ENCODE results near the gene CLCN6.

CLCN6 gene

DNA sequence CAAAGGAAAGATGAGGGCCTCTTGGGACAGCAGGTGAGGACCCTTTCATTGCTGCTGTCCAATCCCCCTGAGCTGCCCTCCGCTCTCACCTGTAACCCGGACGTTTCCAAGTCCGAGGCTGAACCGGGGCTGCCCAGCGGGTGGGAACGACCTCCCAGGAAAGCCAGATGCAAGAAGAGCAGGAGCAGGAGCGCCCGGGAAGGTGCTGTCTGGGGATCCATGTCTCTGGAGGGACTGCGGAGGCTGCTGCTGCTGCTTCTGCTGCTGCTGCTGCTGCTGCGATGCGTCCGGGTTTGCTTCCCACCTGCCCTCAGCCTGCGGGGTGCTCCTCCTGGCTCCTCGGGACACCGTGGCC, 52.6 kb downstream of the CLCN6 start, which contains the start of gene NPPB:
Gene NPPB (minus strand): TSS at position 333 of the 355 bp plus-strand sequence. CDS start 112 bp downstream, at position 221.
- no peaks in the 10 kb centered on the region for H3K4me1 Mint-ChIP-seq
- H3K4me3 Mint-ChIP-seq, result no peak within 1 kb of the TSS
- peaks cover 2% of the 10 kb centered on the region for H3K9me3 Mint-ChIP-seq
- H3K27me3 Mint-ChIP-seq (ENCODE audit: low read depth), result peaks cover 75% of the 10 kb centered on the region
- TF ChIP-seq, protein P1, sequence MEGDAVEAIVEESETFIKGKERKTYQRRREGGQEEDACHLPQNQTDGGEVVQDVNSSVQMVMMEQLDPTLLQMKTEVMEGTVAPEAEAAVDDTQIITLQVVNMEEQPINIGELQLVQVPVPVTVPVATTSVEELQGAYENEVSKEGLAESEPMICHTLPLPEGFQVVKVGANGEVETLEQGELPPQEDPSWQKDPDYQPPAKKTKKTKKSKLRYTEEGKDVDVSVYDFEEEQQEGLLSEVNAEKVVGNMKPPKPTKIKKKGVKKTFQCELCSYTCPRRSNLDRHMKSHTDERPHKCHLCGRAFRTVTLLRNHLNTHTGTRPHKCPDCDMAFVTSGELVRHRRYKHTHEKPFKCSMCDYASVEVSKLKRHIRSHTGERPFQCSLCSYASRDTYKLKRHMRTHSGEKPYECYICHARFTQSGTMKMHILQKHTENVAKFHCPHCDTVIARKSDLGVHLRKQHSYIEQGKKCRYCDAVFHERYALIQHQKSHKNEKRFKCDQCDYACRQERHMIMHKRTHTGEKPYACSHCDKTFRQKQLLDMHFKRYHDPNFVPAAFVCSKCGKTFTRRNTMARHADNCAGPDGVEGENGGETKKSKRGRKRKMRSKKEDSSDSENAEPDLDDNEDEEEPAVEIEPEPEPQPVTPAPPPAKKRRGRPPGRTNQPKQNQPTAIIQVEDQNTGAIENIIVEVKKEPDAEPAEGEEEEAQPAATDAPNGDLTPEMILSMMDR (IDR thresholded peaks at IDR 0.05; ENCODE audit: unreplicated experiment in 3 of 3), result no peak
- H3K27ac Mint-ChIP-seq, result no peak within 1 kb of the TSS
- no peaks in the 10 kb centered on the region for H3K36me3 Mint-ChIP-seq (ENCODE audit: low read depth)

DNA sequence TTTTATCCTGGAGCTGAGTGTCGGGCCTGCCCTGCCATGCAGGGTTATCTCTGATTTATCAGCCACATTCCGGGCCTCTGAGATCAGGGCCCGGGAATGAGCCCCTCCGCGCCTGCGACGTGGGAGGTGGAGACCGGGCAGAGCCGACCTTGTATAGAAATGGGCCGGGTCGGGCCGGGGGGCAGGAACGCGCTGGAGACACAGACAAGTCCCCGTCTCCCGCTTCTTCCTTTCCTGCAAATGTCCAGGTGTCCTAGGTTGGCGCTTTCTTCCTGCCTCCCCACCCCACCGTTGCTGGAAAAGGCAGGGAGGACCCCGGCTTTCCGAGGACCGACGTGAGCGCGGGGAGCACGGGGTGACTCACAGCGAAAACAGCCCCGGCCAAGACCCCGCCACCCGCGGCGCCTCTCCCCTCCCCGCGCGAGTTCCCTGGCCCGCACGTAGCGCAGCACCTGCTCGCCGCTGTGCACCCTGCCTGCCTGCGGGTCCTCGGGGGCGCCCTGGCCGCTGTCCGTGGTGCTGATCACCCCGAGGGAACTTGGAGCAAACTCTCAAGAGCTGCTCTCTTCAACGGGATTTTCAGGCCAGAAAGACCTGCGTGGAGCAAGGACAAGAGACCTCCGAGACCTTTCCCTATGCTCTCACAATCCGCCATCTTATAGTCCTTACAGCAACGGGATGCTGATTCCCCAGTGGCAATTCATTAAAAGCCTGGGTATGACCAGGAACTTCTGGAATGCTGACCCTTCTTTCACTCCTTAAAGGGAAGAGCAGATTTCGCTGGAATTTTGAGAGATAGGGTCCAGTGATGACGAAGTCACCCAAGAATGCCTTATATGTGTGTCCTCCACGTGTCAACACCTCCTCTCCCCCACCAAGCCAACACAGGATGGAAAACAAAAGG, 53.2 kb downstream of the CLCN6 start:
- Mint-ChIP-seq H3K27me3 (ENCODE audit: low read depth) (peaks cover 76% of the 10 kb centered on the region), H3K4me1 (no peaks in the 10 kb centered on the region), H3K27ac (no peak overlapping the region), H3K9me3 (peaks cover 2% of the 10 kb centered on the region), H3K36me3 (ENCODE audit: low read depth) (no peaks in the 10 kb centered on the region), H3K4me3 (no peak overlapping the region)
- TF ChIP-seq, protein P1 (IDR thresholded peaks at IDR 0.05; ENCODE audit: unreplicated experiment in 3 of 3), result peak in 2 of 3 experiments; percentile 42 to 43

DNA sequence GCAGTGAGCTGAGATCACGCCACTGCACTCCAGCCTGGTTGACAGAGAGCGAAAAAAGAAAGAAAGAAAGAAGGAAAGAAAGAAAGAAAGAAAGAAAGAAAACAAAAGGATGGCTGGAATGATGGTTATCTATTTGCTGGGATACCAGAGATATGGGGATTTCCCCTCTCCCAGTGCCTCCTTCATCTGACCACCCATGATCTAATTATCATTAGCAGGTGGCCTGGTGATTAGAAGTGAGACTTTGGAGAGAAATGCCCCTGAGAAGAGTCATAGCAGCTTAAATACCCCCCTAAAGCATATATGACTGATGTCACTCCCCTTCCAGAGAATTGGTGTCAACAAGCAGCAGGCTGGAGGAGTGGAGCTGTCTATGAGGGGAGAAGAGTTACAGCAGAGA, 54.1 kb downstream of the CLCN6 start:
- TF ChIP-seq, protein P1 (IDR thresholded peaks at IDR 0.05; ENCODE audit: unreplicated experiment in 3 of 3), result no peak
- H3K36me3 Mint-ChIP-seq (ENCODE audit: low read depth), result no peaks in the 10 kb centered on the region
- H3K27ac Mint-ChIP-seq, result no peak overlapping the region
- no peaks in the 10 kb centered on the region for H3K4me1 Mint-ChIP-seq
- peaks cover 2% of the 10 kb centered on the region for H3K9me3 Mint-ChIP-seq
- no peak overlapping the region for H3K4me3 Mint-ChIP-seq
- peaks cover 75% of the 10 kb centered on the region for H3K27me3 Mint-ChIP-seq (ENCODE audit: low read depth)

DNA sequence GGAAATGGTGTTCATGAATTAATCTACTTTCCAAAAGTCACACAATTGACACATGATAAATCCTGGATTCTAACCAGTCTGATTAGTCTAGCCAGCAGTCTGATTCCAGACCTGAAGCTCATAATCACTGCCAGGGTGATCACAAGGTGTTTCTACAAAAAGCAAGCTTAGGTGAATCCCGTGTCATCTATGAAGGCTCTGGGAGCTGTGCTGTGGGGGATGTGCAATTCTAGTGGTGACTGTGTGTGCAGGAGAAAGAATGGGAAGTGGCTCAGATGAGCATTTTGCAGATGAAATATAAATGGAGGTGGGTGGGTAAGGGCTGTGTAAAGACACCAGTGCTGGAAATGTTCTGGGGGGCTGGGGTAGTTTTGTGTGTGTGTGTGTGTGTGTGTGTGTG, 54.6 kb downstream of the CLCN6 start:
- no peak overlapping the region for H3K4me3 Mint-ChIP-seq
- no peaks in the 10 kb centered on the region for H3K36me3 Mint-ChIP-seq (ENCODE audit: low read depth)
- peaks cover 2% of the 10 kb centered on the region for H3K9me3 Mint-ChIP-seq
- peaks cover 80% of the 10 kb centered on the region for H3K27me3 Mint-ChIP-seq (ENCODE audit: low read depth)
- H3K4me1 Mint-ChIP-seq, result no peaks in the 10 kb centered on the region
- H3K27ac Mint-ChIP-seq, result no peak overlapping the region
- TF ChIP-seq, protein P1 (IDR thresholded peaks at IDR 0.05; ENCODE audit: unreplicated experiment in 3 of 3), result no peak

DNA sequence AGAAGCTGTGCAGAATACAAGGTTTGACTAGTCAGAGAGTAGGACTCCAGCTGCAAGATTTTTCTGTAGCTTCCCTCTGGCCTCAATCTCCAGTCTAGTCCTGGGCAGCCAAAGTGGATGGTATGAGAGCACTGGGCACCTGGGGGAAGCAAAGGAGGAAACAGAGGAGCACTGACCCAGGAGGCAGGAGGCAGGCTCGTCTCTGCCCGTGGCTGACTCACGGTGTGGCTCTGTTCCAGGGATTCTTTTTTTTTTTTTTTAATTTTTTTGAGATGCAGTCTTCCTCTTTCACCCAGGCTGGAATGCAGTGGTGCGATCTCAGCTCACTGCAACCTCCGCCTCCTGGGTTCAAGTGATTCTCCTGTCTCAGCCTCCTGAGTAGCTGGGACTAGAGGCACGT, 56.9 kb downstream of the CLCN6 start:
- no peak overlapping the region for H3K27ac Mint-ChIP-seq
- H3K36me3 Mint-ChIP-seq (ENCODE audit: low read depth), result no peaks in the 10 kb centered on the region
- no peaks in the 10 kb centered on the region for H3K4me1 Mint-ChIP-seq
- peaks cover 2% of the 10 kb centered on the region for H3K9me3 Mint-ChIP-seq
- TF ChIP-seq, protein P1 (IDR thresholded peaks at IDR 0.05; ENCODE audit: unreplicated experiment in 3 of 3), result no peak
- H3K4me3 Mint-ChIP-seq, result no peak overlapping the region
- H3K27me3 Mint-ChIP-seq (ENCODE audit: low read depth), result peaks cover 70% of the 10 kb centered on the region
